CD8-positive, alpha-beta memory T cell (primary cell): Measurements from ENCODE around the gene B3GAT3. TPM values are rescaled to one million over a fixed set of nuclear protein-coding genes. Genes with fewer than 3 reads are reported as not detected.
"Not testable (repeated sequence)": the region's sequence is repeated elsewhere in the genome, so short reads cannot be mapped to it uniquely, and the experiment has no call there.

Source experiments
- CTCF ChIA-PET: fragments of 350-600 bp; sonication (Branson Sonifier 250); formaldehyde crosslinking; loops from one replicate; lab custom pipeline; 2021; ENCODE audit warnings: antibody characterized with exemption; lab: Charles Lee
- POLR2A ChIA-PET: fragments of 350-600 bp; sonication (Branson Sonifier 250); formaldehyde crosslinking; loops from one replicate; lab custom pipeline; 2021; ENCODE audit warnings: antibody characterized with exemption; lab: Charles Lee
- DNase-seq, 5 donors: peaks; one replicate each; pipeline versions ENCODE4 v3.0.0 to v3.0.0-alpha.2; 2020 to 2022; ENCODE audit warnings: mixed read lengths in 1 of 5
- H3K27ac ChIP-seq: one replicate; pipeline ENCODE4 v1.7.0; 2013; ENCODE audit warnings: low read depth, mild to moderate bottlenecking, low read length, moderate library complexity
- H3K27me3 ChIP-seq: 2 replicates; pipeline ENCODE4 v1.7.0; 2013; ENCODE audit warnings: low read length, mild to moderate bottlenecking; ENCODE audit not compliant: insufficient read depth, poor library complexity, severe bottlenecking
- H3K36me3 ChIP-seq: 2 replicates; pipeline ENCODE4 v1.7.0; 2013; ENCODE audit warnings: mild to moderate bottlenecking, low read length, moderate library complexity; ENCODE audit not compliant: insufficient read depth
- H3K4me1 ChIP-seq: 2 replicates; pipeline ENCODE4 v1.7.0; 2013; ENCODE audit warnings: mild to moderate bottlenecking, low read length, moderate library complexity; ENCODE audit not compliant: insufficient read depth
- H3K4me3 ChIP-seq: 2 replicates; pipeline ENCODE4 v1.7.0; 2013; ENCODE audit warnings: mild to moderate bottlenecking, low read length
- H3K9me3 ChIP-seq: 2 replicates; pipeline ENCODE4 v1.7.0; 2013; ENCODE audit warnings: mild to moderate bottlenecking, low read length
- H3K27ac Mint-ChIP-seq, 8 donors: one replicate each; pipeline ENCODE4 v1.8.0; 2020 to 2021; ENCODE audit warnings: mixed read lengths in 8 of 8, mild to moderate bottlenecking in 6 of 8, inconsistent platforms in 3 of 8, moderate library complexity in 3 of 8
- H3K27me3 Mint-ChIP-seq, 2 donors: one replicate each; pipeline ENCODE4 v1.8.0; 2020 to 2021; ENCODE audit warnings: mixed read lengths in 2 of 2, mild to moderate bottlenecking in 1 of 2, moderate library complexity in 1 of 2
- H3K36me3 Mint-ChIP-seq, 3 donors: one replicate each; pipeline ENCODE4 v1.8.0; 2020 to 2021; ENCODE audit warnings: mixed read lengths in 3 of 3, inconsistent platforms in 1 of 3, mild to moderate bottlenecking in 1 of 3
- H3K4me1 Mint-ChIP-seq, 3 donors: one replicate each; pipeline ENCODE4 v1.8.0; 2020 to 2021; ENCODE audit warnings: mixed read lengths in 3 of 3, inconsistent platforms in 1 of 3, mild to moderate bottlenecking in 1 of 3
- H3K4me3 Mint-ChIP-seq, 7 donors: one replicate each; pipeline ENCODE4 v1.8.0; 2020 to 2021; ENCODE audit warnings: mixed read lengths in 7 of 7, mild to moderate bottlenecking in 6 of 7, moderate library complexity in 4 of 7, inconsistent platforms in 2 of 7
- H3K9me3 Mint-ChIP-seq, 5 donors: one replicate each; pipeline ENCODE4 v1.8.0; 2020 to 2022; ENCODE audit warnings: mixed read lengths in 5 of 5, mild to moderate bottlenecking in 3 of 5, moderate library complexity in 2 of 5, inconsistent platforms in 1 of 5
- polyA plus RNA-seq: library from polyadenylated mRNA; unstranded; fragments of 300-500 nt; fragmentation: Illumina TruSeq; gene quantifications from one replicate; pipeline ENCODE4 v1.2.3, GENCODE V29; 2021
- total RNA-seq, 2 experiments: library from RNA; stranded (reverse); gene quantifications; one replicate each; pipeline ENCODE4 v1.2.3, GENCODE V29; 2021

The B3GAT3 gene
- total and polyA plus RNA-seq, 3 experiments from 2014 or later = 48.9 to 68.2 (median 67.4) TPM

DNA sequence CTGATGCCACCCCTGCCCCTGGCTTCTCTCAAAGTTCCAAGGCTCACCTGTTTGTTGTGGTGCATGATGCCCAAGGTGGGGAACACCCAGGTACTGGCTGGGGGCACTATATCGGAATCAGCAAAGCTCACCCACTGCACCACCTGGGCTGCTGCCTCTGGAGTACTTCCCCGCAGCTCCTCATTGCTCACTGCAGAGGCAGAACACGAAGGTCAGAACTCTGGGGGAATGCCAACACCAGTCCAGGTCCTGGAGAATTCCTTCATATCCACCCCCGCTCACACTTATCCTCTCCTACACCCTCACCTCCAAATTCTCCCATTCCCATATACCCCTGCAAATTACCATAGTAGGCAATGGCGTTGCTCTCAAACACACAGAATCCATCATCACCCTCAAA lies 50.3 kb downstream of the B3GAT3 start:
- H3K27me3 Mint-ChIP-seq, H3K27ac ChIP-seq, H3K27me3 ChIP-seq, H3K9me3 ChIP-seq, DNase-seq, H3K4me3 ChIP-seq, POLR2A ChIA-PET, H3K9me3 Mint-ChIP-seq: not testable (repeated sequence)
- peak overlapping the region in 4 of 7 donors; percentile 21 to 98 (median 56) for H3K4me3 Mint-ChIP-seq
- peaks cover 13 to 80% (median 18%) of the 10 kb centered on the region in 3 donors for H3K36me3 Mint-ChIP-seq
- H3K27ac Mint-ChIP-seq = peak overlapping the region; percentile 3 to 98 (median 76)
- peaks cover 53 to 69% (median 62%) of the 10 kb centered on the region in 3 donors for H3K4me1 Mint-ChIP-seq
- peaks cover 33% of the 10 kb centered on the region for H3K36me3 ChIP-seq
- H3K4me1 ChIP-seq = peaks cover 24% of the 10 kb centered on the region
- CTCF ChIA-PET = interaction anchor here (1.3 to 4.5 kb wide), 3 partner anchors 11 to 20 kb away, joined by 4 to 21 read pairs (median 4); partner anchors contain the start of gene TUT1

DNA sequence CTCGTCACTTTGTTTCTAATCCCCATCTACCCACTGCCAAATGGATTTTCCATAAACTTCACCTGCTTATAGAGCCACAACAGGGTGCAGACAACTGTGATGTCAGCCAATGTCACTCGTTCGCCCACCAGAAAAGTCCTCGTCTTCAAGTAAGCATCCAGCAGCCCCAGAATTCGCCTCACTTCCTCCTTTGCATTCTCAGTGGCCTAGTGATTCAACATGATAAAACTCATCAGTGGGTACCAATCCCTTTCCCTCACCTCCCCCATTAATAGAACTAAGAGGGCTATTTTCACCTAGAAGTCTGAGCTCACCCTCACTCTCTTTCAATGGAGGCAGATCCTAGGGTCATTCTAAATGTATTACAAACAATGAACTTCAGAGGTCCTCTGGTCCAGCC lies 50.9 kb downstream of the B3GAT3 start:
- POLR2A ChIA-PET, H3K27ac ChIP-seq, H3K9me3 ChIP-seq, H3K4me3 ChIP-seq, H3K27me3 ChIP-seq, H3K27me3 Mint-ChIP-seq, H3K9me3 Mint-ChIP-seq, DNase-seq: not testable (repeated sequence)
- Histone ChIP-seq H3K4me1 (peaks cover 24% of the 10 kb centered on the region), H3K36me3 (peaks cover 36% of the 10 kb centered on the region)
- Mint-ChIP-seq H3K4me1 (peaks cover 57 to 75% (median 68%) of the 10 kb centered on the region in 3 donors), H3K36me3 (peaks cover 13 to 80% (median 22%) of the 10 kb centered on the region in 3 donors), H3K4me3 (peak overlapping the region in 4 of 7 donors; percentile 3 to 53 (median 34)), H3K27ac (peak overlapping the region in 7 of 8 donors; percentile 3 to 85 (median 28))
- CTCF ChIA-PET = interaction anchor here (1.3 to 4.5 kb wide), 4 partner anchors 10 to 146 kb away, joined by 4 to 21 read pairs (median 7); partner anchors contain the start of gene TUT1

DNA sequence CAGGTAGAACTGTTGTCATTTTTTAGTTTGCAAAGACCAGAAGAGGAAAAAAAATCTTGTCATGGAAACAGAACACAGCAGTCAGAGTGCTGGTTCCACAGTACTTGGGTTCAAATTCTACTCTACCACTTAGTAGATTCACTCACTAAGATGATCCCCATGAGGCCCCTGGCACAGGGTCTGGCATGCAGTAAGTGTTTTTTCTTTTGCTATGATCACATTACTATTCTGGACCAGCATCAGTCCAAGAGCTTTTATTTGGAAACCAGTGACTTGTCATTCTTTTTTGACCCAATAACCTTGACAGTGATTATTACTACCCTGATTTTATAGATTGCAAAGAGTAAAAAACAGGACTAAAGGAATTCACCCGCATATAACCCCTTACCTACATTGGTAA lies 52.2 kb downstream of the B3GAT3 start:
- Mint-ChIP-seq H3K9me3 (no peaks in the 10 kb centered on the region), H3K36me3 (peaks cover 18 to 84% (median 26%) of the 10 kb centered on the region in 3 donors), H3K27me3 (no peaks in the 10 kb centered on the region), H3K27ac (peak overlapping the region in 4 of 8 donors; percentile 28 to 55 (median 36)), H3K4me1 (peaks cover 53 to 70% (median 70%) of the 10 kb centered on the region in 3 donors), H3K4me3 (peak overlapping the region in 2 of 7 donors; percentile 19 to 23)
- no peak overlapping the region for H3K27ac ChIP-seq
- no peak overlapping the region for H3K4me3 ChIP-seq
- POLR2A ChIA-PET = interaction anchor here (0.9 kb wide), 1 partner anchor 22 kb away, joined by 3 read pairs; the partner anchor contains the start of gene TUT1
- peaks cover 19% of the 10 kb centered on the region for H3K4me1 ChIP-seq
- CTCF ChIA-PET = interaction anchor here (1.4 to 4.5 kb wide), 7 partner anchors 9 to 145 kb away, joined by 3 to 21 read pairs (median 4); no protein-coding TSS in a partner anchor
- no peaks in the 10 kb centered on the region for H3K27me3 ChIP-seq
- H3K9me3 ChIP-seq = no peaks in the 10 kb centered on the region
- DNase-seq = no peak
- peaks cover 41% of the 10 kb centered on the region for H3K36me3 ChIP-seq

DNA sequence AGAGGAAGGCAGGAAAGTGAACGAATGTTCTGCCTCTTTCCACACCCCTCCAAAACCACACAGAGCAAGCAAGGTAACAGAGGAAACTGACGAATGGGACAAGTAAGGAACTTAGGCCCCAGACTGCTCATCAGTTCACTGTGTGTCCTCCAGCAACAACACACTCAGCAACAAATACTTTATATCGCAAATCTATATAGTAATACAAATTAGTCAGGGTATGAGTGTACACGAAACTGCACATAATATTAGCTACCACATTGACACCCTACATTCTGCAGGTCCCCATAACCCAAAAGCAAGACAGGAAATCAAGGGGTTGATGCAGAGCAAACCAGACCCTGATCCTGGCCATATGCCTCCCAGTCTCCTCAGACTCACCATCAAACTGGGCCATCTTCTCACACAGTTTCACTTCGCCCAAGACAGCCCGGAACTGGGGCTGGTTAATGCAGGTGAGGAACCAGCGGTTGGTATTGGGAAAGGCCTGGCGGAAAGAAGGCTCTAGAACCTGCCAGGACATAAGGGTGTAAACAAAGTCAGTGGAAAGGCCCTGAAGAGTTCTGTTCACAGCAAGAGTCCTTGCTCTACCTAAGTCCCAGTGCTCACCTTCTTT lies 54.7 kb downstream of the B3GAT3 start:
- Histone ChIP-seq H3K9me3 (no peaks in the 10 kb centered on the region), H3K27me3 (no peaks in the 10 kb centered on the region), H3K4me1 (peaks cover 8% of the 10 kb centered on the region), H3K4me3 (no peak overlapping the region), H3K36me3 (peaks cover 48% of the 10 kb centered on the region), H3K27ac (no peak overlapping the region)
- Mint-ChIP-seq H3K27me3 (no peaks in the 10 kb centered on the region), H3K36me3 (peaks cover 18 to 78% (median 23%) of the 10 kb centered on the region in 3 donors), H3K4me3 (peak overlapping the region in 3 of 7 donors; percentile 2 to 10 (median 5)), H3K4me1 (peaks cover 32 to 54% (median 53%) of the 10 kb centered on the region in 3 donors), H3K27ac (peak overlapping the region; percentile 3 to 90 (median 80)), H3K9me3 (no peaks in the 10 kb centered on the region)
- no peak for DNase-seq
- POLR2A ChIA-PET = interaction anchor here (1.2 kb wide), 1 partner anchor 10 kb away, joined by 4 read pairs; no protein-coding TSS in a partner anchor
- CTCF ChIA-PET = interaction anchor here (1.0 to 4.7 kb wide), 7 partner anchors 9 to 177 kb away, joined by 3 to 27 read pairs (median 3); no protein-coding TSS in a partner anchor

DNA sequence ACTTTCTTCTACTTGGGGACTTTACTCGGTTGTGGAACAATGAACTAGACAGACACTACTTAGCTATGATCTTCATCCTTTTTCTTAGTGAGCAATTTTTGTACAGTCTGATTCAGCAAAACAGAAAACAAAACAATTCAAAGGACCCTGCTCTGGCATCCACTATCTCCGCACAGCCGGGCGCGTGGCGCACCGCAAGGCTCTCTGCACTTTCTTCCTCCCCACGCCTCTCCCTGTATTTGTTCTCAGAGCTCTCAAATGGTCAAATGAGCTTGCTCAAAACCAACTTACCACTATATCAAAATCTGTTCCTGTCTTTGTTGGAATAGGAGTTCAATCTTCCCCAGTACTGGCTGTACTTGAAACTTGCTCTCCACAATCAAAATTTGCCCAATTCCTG lies 55.5 kb downstream of the B3GAT3 start:
- H3K4me1 Mint-ChIP-seq = peaks cover 27 to 49% (median 49%) of the 10 kb centered on the region in 3 donors
- POLR2A ChIA-PET = no interaction called here
- no peak overlapping the region for H3K4me3 Mint-ChIP-seq
- Histone ChIP-seq H3K36me3 (peaks cover 41% of the 10 kb centered on the region), H3K27me3 (no peaks in the 10 kb centered on the region), H3K4me1 (peaks cover 2% of the 10 kb centered on the region), H3K4me3 (no peak overlapping the region), H3K9me3 (no peaks in the 10 kb centered on the region), H3K27ac (no peak overlapping the region)
- H3K27me3 Mint-ChIP-seq = no peaks in the 10 kb centered on the region
- H3K36me3 Mint-ChIP-seq = peaks cover 14 to 75% (median 21%) of the 10 kb centered on the region in 3 donors
- no peak for DNase-seq
- H3K27ac Mint-ChIP-seq = peak overlapping the region in 6 of 8 donors; percentile 33 to 90 (median 62)
- no peaks in the 10 kb centered on the region for H3K9me3 Mint-ChIP-seq
- CTCF ChIA-PET = interaction anchor here (1.1 to 4.7 kb wide), 5 partner anchors 8 to 173 kb away, joined by 3 to 27 read pairs (median 6); no protein-coding TSS in a partner anchor

Other genes starting within 250 kb of the B3GAT3 start
- not detected for gene SCGB1A1, start 203.0 kb downstream of the B3GAT3 start, total RNA-seq
- gene SCGB1A1, start 203.0 kb downstream of the B3GAT3 start, polyA plus RNA-seq = not detected
- 100 to 1,000 TPM; 187 to 193 TPM for gene AHNAK, start 75.2 kb downstream of the B3GAT3 start, total RNA-seq
- gene AHNAK, start 75.2 kb downstream of the B3GAT3 start, polyA plus RNA-seq = 125 TPM
- gene EEF1G, start 48.1 kb downstream of the B3GAT3 start, total RNA-seq = 1,000 to 10,000 TPM; 1,800 to 1,846 TPM
- 1,157 TPM for gene EEF1G, start 48.1 kb downstream of the B3GAT3 start, polyA plus RNA-seq
- 10 to 100 TPM; 30.8 to 32.7 TPM for gene TUT1, start 30.5 kb downstream of the B3GAT3 start, total RNA-seq
- gene TUT1, start 30.5 kb downstream of the B3GAT3 start, polyA plus RNA-seq = 13.7 TPM
- gene MTA2, start 20.1 kb downstream of the B3GAT3 start, total RNA-seq = 100 to 1,000 TPM; 248 to 263 TPM
- 37.4 TPM for gene MTA2, start 20.1 kb downstream of the B3GAT3 start, polyA plus RNA-seq
- 100 to 1,000 TPM; 133 to 134 TPM for gene EML3, start 9.2 kb downstream of the B3GAT3 start, total RNA-seq
- gene EML3, start 9.2 kb downstream of the B3GAT3 start, polyA plus RNA-seq = 22.9 TPM
- 1 to 10 TPM; 4.9 to 5.3 TPM for gene ROM1, start 8.7 kb downstream of the B3GAT3 start, total RNA-seq
- gene ROM1, start 8.7 kb downstream of the B3GAT3 start, polyA plus RNA-seq = 1.7 TPM
- gene GANAB, start 24.6 kb upstream of the B3GAT3 start, total RNA-seq = 100 to 1,000 TPM; 213 to 219 TPM
- gene GANAB, start 24.6 kb upstream of the B3GAT3 start, polyA plus RNA-seq = 164 TPM
- gene INTS5, start 31.3 kb upstream of the B3GAT3 start, total RNA-seq = 10 to 100 TPM; 41.3 to 45.9 TPM
- gene INTS5, start 31.3 kb upstream of the B3GAT3 start, polyA plus RNA-seq = 45.2 TPM
- gene C11orf98, start 43.2 kb upstream of the B3GAT3 start, total RNA-seq = 100 to 1,000 TPM; 178 to 182 TPM
- 118 TPM for gene C11orf98, start 43.2 kb upstream of the B3GAT3 start, polyA plus RNA-seq
- 10 to 100 TPM; 43.1 to 48.3 TPM for gene CSKMT, start 43.3 kb upstream of the B3GAT3 start, total RNA-seq
- 3.6 TPM for gene CSKMT, start 43.3 kb upstream of the B3GAT3 start, polyA plus RNA-seq
- 1 to 10 TPM; 7.1 to 7.5 TPM for gene UQCC3, start 49.7 kb upstream of the B3GAT3 start, total RNA-seq
- gene UQCC3, start 49.7 kb upstream of the B3GAT3 start, polyA plus RNA-seq = 11.2 TPM
- 10 to 100 TPM; 22.6 to 22.9 TPM for gene LBHD1, start 50.3 kb upstream of the B3GAT3 start, total RNA-seq
- 7.6 TPM for gene LBHD1, start 50.3 kb upstream of the B3GAT3 start, polyA plus RNA-seq
- 100 to 1,000 TPM; 142 to 143 TPM for gene UBXN1, start 57.1 kb upstream of the B3GAT3 start, total RNA-seq
- 164 TPM for gene UBXN1, start 57.1 kb upstream of the B3GAT3 start, polyA plus RNA-seq
- under 1 TPM; 0.11 to 0.22 TPM for gene LRRN4CL, start 67.5 kb upstream of the B3GAT3 start, total RNA-seq
- gene LRRN4CL, start 67.5 kb upstream of the B3GAT3 start, polyA plus RNA-seq = not detected
- 10 to 100 TPM; 32.9 to 33.3 TPM for gene BSCL2, start 85.4 kb upstream of the B3GAT3 start, total RNA-seq
- gene BSCL2, start 85.4 kb upstream of the B3GAT3 start, polyA plus RNA-seq = 48.8 TPM
- gene GNG3, start 85.7 kb upstream of the B3GAT3 start, total RNA-seq = not detected
- 0.36 TPM for gene GNG3, start 85.7 kb upstream of the B3GAT3 start, polyA plus RNA-seq
- 10 to 100 TPM; 58.7 to 64.3 TPM for gene HNRNPUL2, start 105.5 kb upstream of the B3GAT3 start, total RNA-seq
- 3.3 TPM for gene HNRNPUL2, start 105.5 kb upstream of the B3GAT3 start, polyA plus RNA-seq
- gene TTC9C, start 106.5 kb upstream of the B3GAT3 start, total RNA-seq = 10 to 100 TPM; 36.7 to 37.2 TPM
- 22.2 TPM for gene TTC9C, start 106.5 kb upstream of the B3GAT3 start, polyA plus RNA-seq
- 10 to 100 TPM in 1 of 2 experiments, 1 to 10 TPM in 1; 9.4 to 11.6 TPM for gene ZBTB3, start 132.2 kb upstream of the B3GAT3 start, total RNA-seq
- 3.5 TPM for gene ZBTB3, start 132.2 kb upstream of the B3GAT3 start, polyA plus RNA-seq
- 100 to 1,000 TPM; 151 to 160 TPM for gene POLR2G, start 139.6 kb upstream of the B3GAT3 start, total RNA-seq
- 272 TPM for gene POLR2G, start 139.6 kb upstream of the B3GAT3 start, polyA plus RNA-seq
- 10 to 100 TPM; 21.8 to 24.1 TPM for gene TAF6L, start 149.4 kb upstream of the B3GAT3 start, total RNA-seq
- gene TAF6L, start 149.4 kb upstream of the B3GAT3 start, polyA plus RNA-seq = 9.6 TPM
- gene TMEM179B, start 165.4 kb upstream of the B3GAT3 start, total RNA-seq = 10 to 100 TPM; 46.4 to 49.2 TPM
- 135 TPM for gene TMEM179B, start 165.4 kb upstream of the B3GAT3 start, polyA plus RNA-seq
- 10 to 100 TPM; 13.0 to 14.6 TPM for gene TMEM223, start 170.0 kb upstream of the B3GAT3 start, total RNA-seq
- 56.0 TPM for gene TMEM223, start 170.0 kb upstream of the B3GAT3 start, polyA plus RNA-seq
- gene NXF1, start 183.5 kb upstream of the B3GAT3 start, total RNA-seq = 100 to 1,000 TPM; 112 to 126 TPM
- 81.2 TPM for gene NXF1, start 183.5 kb upstream of the B3GAT3 start, polyA plus RNA-seq
- gene STX5, start 210.1 kb upstream of the B3GAT3 start, total RNA-seq = 10 to 100 TPM; 34.7 to 35.3 TPM
- 37.2 TPM for gene STX5, start 210.1 kb upstream of the B3GAT3 start, polyA plus RNA-seq
- gene TEX54, start 210.9 kb upstream of the B3GAT3 start, total RNA-seq = under 1 TPM in 1 of 2 experiments, not detected in 1; 0.50 TPM
- gene TEX54, start 210.9 kb upstream of the B3GAT3 start, polyA plus RNA-seq = 0.66 TPM
- gene WDR74, start 217.6 kb upstream of the B3GAT3 start, total RNA-seq = 100 to 1,000 TPM; 124 to 131 TPM
- gene WDR74, start 217.6 kb upstream of the B3GAT3 start, polyA plus RNA-seq = 42.4 TPM